K562 (cell line): ENCODE results near the gene RGS17. TPM values are rescaled to one million over a fixed set of nuclear protein-coding genes. Genes with fewer than 3 reads are reported as not detected.

Experiments used
- ASH1L ChIP-seq: fragments of 450-650 bp; IDR thresholded peaks from 2 replicates; pipeline ENCODE4 v1.6.1; 2018; ENCODE audit warnings: borderline replicate concordance, mild to moderate bottlenecking, low read depth; ENCODE audit not compliant: partially characterized antibody
- BCL6 ChIP-seq: fragments of 250-450 bp; sonication (Bioruptor Pico); IDR thresholded peaks from 2 replicates; pipeline ENCODE4 v1.4.0; 2020
- CAMTA2 ChIP-seq: fragments of 250-450 bp; sonication (Bioruptor Pico); conservative IDR thresholded peaks from 2 replicates; pipeline ENCODE4 v1.5.1; 2022
- FOXA3 ChIP-seq, 2 experiments: fragments of 450-650 bp in 1 of 2; sonication (generic) in 1 of 2; formaldehyde crosslinking; IDR thresholded peaks in 1 of 2; conservative IDR thresholded peaks in 1 of 2; 2 replicates each; pipeline versions ENCODE4 v1.4.0 to v1.8.0; 2020 to 2022; ENCODE audit warnings: mild to moderate bottlenecking in 2 of 2, missing genetic modification reagents in 1 of 2
- FOXK2 ChIP-seq, 2 experiments: fragments of 450-650 bp; IDR thresholded peaks in 1 of 2; conservative IDR thresholded peaks in 1 of 2; 2 replicates each; pipeline ENCODE4 v1.6.1; 2016; ENCODE audit warnings: low read depth in 2 of 2, mild to moderate bottlenecking in 1 of 2
- HNRNPK ChIP-seq: fragments of 200-400 bp; formaldehyde crosslinking; IDR thresholded peaks from one replicate; pipeline ENCODE4 v1.6.1; 2018; ENCODE audit warnings: mild to moderate bottlenecking, low read depth, low read length; ENCODE audit not compliant: poor library complexity, severe bottlenecking
- MAX ChIP-seq: sonication (generic); formaldehyde crosslinking; IDR thresholded peaks from 2 replicates; pipeline ENCODE4 v1.9.0; 2022; ENCODE audit warnings: mild to moderate bottlenecking, missing genetic modification reagents
- MTA1 ChIP-seq: fragments of 450-650 bp; IDR thresholded peaks from 2 replicates; pipeline ENCODE4 v1.6.1; 2017; ENCODE audit warnings: borderline replicate concordance
- NFIX ChIP-seq: fragments of 250-450 bp; sonication (Bioruptor Pico); IDR thresholded peaks from 2 replicates; pipeline ENCODE4 v1.4.0; 2020; ENCODE audit warnings: low read depth, mild to moderate bottlenecking, moderate library complexity
- NONO ChIP-seq, 2 experiments: fragments of 200-400 bp in 1 of 2; fragments of 450-650 bp in 1 of 2; formaldehyde crosslinking in 1 of 2; IDR thresholded peaks; 2 replicates each; pipeline ENCODE4 v1.6.1; 2017; ENCODE audit warnings: low read depth in 2 of 2, mild to moderate bottlenecking in 2 of 2, moderate library complexity in 2 of 2, low read length in 1 of 2
- RERE ChIP-seq: sonication (generic); formaldehyde crosslinking; IDR thresholded peaks from 2 replicates; pipeline ENCODE4 v1.8.0; 2023; ENCODE audit warnings: missing genetic modification reagents, mild to moderate bottlenecking, borderline replicate concordance
- TARDBP ChIP-seq: fragments of 450-650 bp; IDR thresholded peaks from 2 replicates; pipeline ENCODE4 v1.6.1; 2016
- ZBTB33 ChIP-seq: sonication (generic); formaldehyde crosslinking; IDR thresholded peaks from 2 replicates; pipeline ENCODE4 v1.8.1; 2023; ENCODE audit warnings: mild to moderate bottlenecking, missing genetic modification reagents
- ZEB2 ChIP-seq: fragments of 450-650 bp; IDR thresholded peaks from 2 replicates; pipeline ENCODE4 v1.6.1; 2016
- ZNF12 ChIP-seq: sonication (generic); formaldehyde crosslinking; IDR thresholded peaks from 2 replicates; pipeline ENCODE4 v1.4.0; 2020; ENCODE audit warnings: mild to moderate bottlenecking, missing genetic modification reagents
- ZNF134 ChIP-seq: fragments of 250-450 bp; sonication (Bioruptor Pico); conservative IDR thresholded peaks from 2 replicates; pipeline ENCODE4 v1.4.0; 2020
- ZNF174 ChIP-seq: fragments of 250-450 bp; sonication (Bioruptor Pico); IDR thresholded peaks from 2 replicates; pipeline ENCODE4 v1.4.0; 2020; ENCODE audit warnings: mild to moderate bottlenecking
- ZNF24 ChIP-seq: fragments of 450-650 bp; IDR thresholded peaks from 2 replicates; pipeline ENCODE4 v1.6.1; 2016
- ZNF589 ChIP-seq: fragments of 200-800 bp; sonication (Bioruptor generic); IDR thresholded peaks from 2 replicates; pipeline ENCODE4 v1.6.1; 2016; ENCODE audit warnings: low read depth, missing genetic modification characterization, missing compliant biosample characterization
- ZNF644 ChIP-seq: fragments of 200-800 bp; sonication (Bioruptor generic); IDR thresholded peaks from 2 replicates; pipeline ENCODE4 v1.6.1; 2016; ENCODE audit warnings: low read depth, missing genetic modification characterization, missing compliant biosample characterization
- polyA plus RNA-seq, 8 experiments: library from polyadenylated mRNA; depleted of rRNA in 4 of 8; stranded (reverse) in 5 of 8; unstranded in 3 of 8; fragments of >200 nt; fragmentation: Nextera tagmentation in 2 of 8; fragmentation: Illumina TruSeq in 1 of 8; extraction: Ambion mirVana in 2 of 8; extraction: Trizol in 1 of 8; gene quantifications; 2 replicates each; pipeline versions ENCODE4 v1.2.1 to v1.2.3, GENCODE V29; 2011 to 2014; ENCODE audit warnings: inconsistent platforms in 1 of 8, missing spikeins in 1 of 8
- total RNA-seq, 7 experiments: library from RNA; depleted of rRNA in 6 of 7; stranded (reverse); fragments of >200 nt in 6 of 7; fragmentation: Illumina TruSeq in 2 of 7; extraction: Trizol in 2 of 7; gene quantifications; 2 replicates each; pipeline versions ENCODE4 v1.2.1 to v1.2.3, GENCODE V29; 2011 to 2021; ENCODE audit warnings: low replicate concordance in 1 of 7

Gene RGS17
- total and polyA plus RNA-seq, 9 of the 15 experiments (the other 6 are each of a cell fraction or from before 2014, with no cell fraction given): 0.01 to 0.14 (median 0.08) TPM; not detected in 6

GRCh38 chr6:152983637-152984512 is 147.2 kb downstream of the RGS17 start (continued):
- TF ChIP-seq ASH1L: no peak
- no peak for TF ChIP-seq TARDBP
- TF ChIP-seq ZEB2: no peak
- no peak for TF ChIP-seq CAMTA2 (CRISPR knock-in tag)
- no peak for TF ChIP-seq BCL6 (CRISPR knock-in tag)
- TF ChIP-seq ZNF174 (CRISPR knock-in tag): no peak
- TF ChIP-seq ZNF644 (tag): no peak
- TF ChIP-seq MTA1: no peak
- TF ChIP-seq RERE (CRISPR knock-in tag): no peak
- TF ChIP-seq ZNF589 (CRISPR knock-in tag): no peak
- no peak for TF ChIP-seq FOXA3 (CRISPR knock-in tag; conservative IDR thresholded peaks at IDR 0.05 in 1 of 2, IDR thresholded peaks at IDR 0.05 in 1 of 2)
- no peak for TF ChIP-seq ZNF24
- TF ChIP-seq NFIX: no peak
- 0 out of 2 replicates have a peak, but pooled peaks have one; percentile 22 for TF ChIP-seq ZNF134 (CRISPR knock-in tag)
- no peak for TF ChIP-seq MAX (CRISPR knock-in tag)
- peak in 1 of 2 experiments; percentile 32; a peak in 1 of 4 replicates for TF ChIP-seq FOXK2 (conservative IDR thresholded peaks at IDR 0.05 in 1 of 2, IDR thresholded peaks at IDR 0.05 in 1 of 2; ENCODE audit: low read depth in 2 of 2)
- no peak for TF ChIP-seq NONO (IDR thresholded peaks at IDR 0.05; ENCODE audit: low read depth in 2 of 2, low read length in 1 of 2)
- TF ChIP-seq ZBTB33 (CRISPR knock-in tag): no peak
- TF ChIP-seq ZNF12: no peak
- TF ChIP-seq HNRNPK: no peak
